Activated CD4-positive, alpha-beta T cell treated with anti-CD3 and anti-CD28 coated beads, Interleukin-2, amount 50 U/mL, for 1 hour (primary cell): ENCODE measurements around the gene LBR.

Source experiments
- DNase-seq: peaks from one replicate; pipeline ENCODE4 v3.0.0-alpha.2; 2020

LBR gene

GRCh38 chr1:225366552-225366951 is 61.3 kb downstream of the LBR start:
- no peak for DNase-seq

- DNase-seq: no peak
Observed at GRCh38 chr1:225366018-225366417, 61.8 kb downstream of the LBR start.

- DNase-seq: no peak
Observed at GRCh38 chr1:225364439-225364838, 63.4 kb downstream of the LBR start.

DNA sequence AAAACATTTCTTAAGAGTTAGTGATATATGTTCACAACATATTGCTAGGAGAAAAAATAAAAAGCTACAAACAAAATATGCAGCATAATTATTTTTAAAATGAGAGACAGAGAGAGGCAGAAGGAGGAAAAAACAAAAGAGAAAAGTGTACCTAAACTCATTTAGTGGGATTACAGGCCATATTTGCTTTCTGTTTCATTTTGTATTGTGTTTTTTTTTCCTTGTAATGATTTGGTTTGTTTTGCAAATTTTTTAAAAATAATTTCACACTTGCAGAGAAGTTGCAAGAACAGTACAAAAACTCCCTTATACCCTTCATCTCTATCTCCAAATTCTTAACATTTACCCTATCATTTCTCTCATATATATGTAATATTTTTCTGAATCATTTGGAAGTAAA is 65.0 kb downstream of the LBR start:
- no peak for DNase-seq

DNA sequence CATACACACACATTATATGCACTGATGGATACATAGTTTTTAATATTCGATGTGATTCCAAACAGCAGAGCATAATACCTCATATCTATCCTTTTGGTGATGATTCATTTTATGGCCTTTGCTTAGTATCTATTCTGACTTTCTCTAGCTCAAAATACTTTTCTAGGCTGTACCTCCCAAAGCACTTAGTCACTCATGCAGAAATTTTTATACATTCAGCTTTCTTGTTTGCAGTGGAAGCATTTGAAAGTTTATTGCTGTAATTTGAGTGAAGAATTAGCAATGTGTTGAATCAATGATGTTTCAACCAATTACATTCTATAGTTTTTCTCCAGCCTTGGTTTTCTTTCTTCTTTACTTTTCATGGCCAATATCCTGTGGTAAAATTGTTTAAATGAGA is 66.7 kb downstream of the LBR start:
- no peak for DNase-seq

GRCh38 chr1:225360119-225360518 is 67.7 kb downstream of the LBR start:
- DNase-seq: no peak

- no peak for DNase-seq
Observed at GRCh38 chr1:225355863-225356262, 72.0 kb downstream of the LBR start.

GRCh38 chr1:225354906-225355305 is 72.9 kb downstream of the LBR start:
- DNase-seq: no peak
